K562 (cell line): ENCODE measurements around the gene RASGRP2. TPM values are rescaled to one million over a fixed set of nuclear protein-coding genes. Genes with fewer than 3 reads are reported as not detected.

Experiments used
- ATAC-seq: fragments of 200-7000 bp; cut with Tn5 transposase; 3 replicates; pipeline ENCODE4 v1.9.1; 2020; ENCODE audit warnings: moderate library complexity
- BruUV-seq: library from RNA; stranded (reverse); fragments of 400-500 nt; replicated peaks from 2 replicates; lab custom pipeline; 2021; lab: Mats Ljungman, UMichigan
- CTCF ChIA-PET: fragments of 300-600 bp; formaldehyde crosslinking; extraction: SDS; loops from one replicate; lab custom pipeline; 2021; ENCODE audit warnings: low intra/inter-chr PET ratio; lab: Yijun Ruan, JAX
- POLR2A ChIA-PET: fragments of 300-600, 350-650 bp; sonication (Branson Sonifier 250); formaldehyde crosslinking; extraction: SDS; loops from one replicate; lab custom pipeline; 2021; ENCODE audit warnings: antibody characterized with exemption, inconsistent platforms; lab: Yijun Ruan, JAX
- DNase-seq, 4 experiments: peaks; one replicate each; pipeline versions ENCODE4 v3.0.0 to v3.0.0-alpha.2; 2011 to 2018; ENCODE audit warnings: low spot score in 3 of 4, mixed read lengths in 3 of 4; ENCODE audit errors: extremely low read depth in 1 of 4
- FAIRE-seq: peaks from 2 replicates; lab custom pipeline; 2011; peaks lifted over from hg19 to GRCh38; lab: Jason Lieb, UNC
- H2AFZ ChIP-seq: 2 replicates; pipeline ENCODE4 v1.6.0; 2011; ENCODE audit warnings: low read depth, low read length, control low read depth, inconsistent platforms
- H3K27ac ChIP-seq: fragments of 200-600 bp; 3 replicates; pipeline ENCODE4 v1.8.0; 2011; ENCODE audit warnings: low read depth, mild to moderate bottlenecking, control low read depth, inconsistent platforms, low read length, moderate library complexity, mixed read lengths; ENCODE audit errors: extremely low read depth
- H3K27me3 ChIP-seq, 2 experiments: fragments of 300-600 bp in 1 of 2; 2 replicates in 1 of 2; 3 replicates in 1 of 2; pipeline versions ENCODE4 v1.6.0 to v1.8.0; 2011; ENCODE audit warnings: inconsistent platforms in 2 of 2, low read length in 2 of 2, mild to moderate bottlenecking in 1 of 2, mixed read lengths in 1 of 2, moderate library complexity in 1 of 2; ENCODE audit not compliant: control insufficient read depth in 2 of 2, insufficient read depth in 2 of 2
- H3K36me3 ChIP-seq: fragments of 300-600 bp; 3 replicates; pipeline ENCODE4 v1.8.0; 2011; ENCODE audit warnings: mild to moderate bottlenecking, low read length, inconsistent platforms; ENCODE audit not compliant: control insufficient read depth, insufficient read depth
- H3K4me1 ChIP-seq, 2 experiments: fragments of 200-600 bp in 1 of 2; replicated peaks in 1 of 2; 2 replicates in 1 of 2; 3 replicates in 1 of 2; pipeline versions ENCODE4 v1.5.1 to v1.8.0; 2011; ENCODE audit warnings: inconsistent platforms in 2 of 2, low read length in 2 of 2, mild to moderate bottlenecking in 1 of 2, mixed read lengths in 1 of 2, moderate library complexity in 1 of 2; ENCODE audit not compliant: control insufficient read depth in 2 of 2, insufficient read depth in 2 of 2
- H3K4me2 ChIP-seq: 2 replicates; pipeline ENCODE4 v1.6.1; 2011; ENCODE audit warnings: low read length, control low read depth, inconsistent platforms, mixed read lengths; ENCODE audit not compliant: insufficient read depth
- H3K4me3 ChIP-seq: fragments of 200-600 bp; sonication (generic), shearing (Covaris generic); 2 replicates; pipeline ENCODE4 v1.5.1; 2016; ENCODE audit warnings: control low read depth, inconsistent platforms
- H3K79me2 ChIP-seq: fragments of 200-600 bp; 3 replicates; pipeline ENCODE4 v1.8.0; 2011; ENCODE audit warnings: low read length, inconsistent platforms; ENCODE audit not compliant: control insufficient read depth, insufficient read depth
- H3K9ac ChIP-seq, 2 experiments: 2 replicates each; pipeline versions ENCODE4 v1.6.0 to v1.6.1; 2011; ENCODE audit warnings: low read depth in 2 of 2, low read length in 2 of 2, control low read depth in 1 of 2, inconsistent platforms in 1 of 2, mild to moderate bottlenecking in 1 of 2, mixed read lengths in 1 of 2; ENCODE audit not compliant: insufficient read depth in 1 of 2
- H3K9me1 ChIP-seq: one replicate; pipeline ENCODE4 v1.6.0; 2011; ENCODE audit warnings: inconsistent platforms, mild to moderate bottlenecking, low read length, moderate library complexity; ENCODE audit not compliant: control insufficient read depth, insufficient read depth
- H3K9me3 ChIP-seq: replicated peaks from 2 replicates; pipeline ENCODE4 v1.5.1; 2011; ENCODE audit warnings: low read depth, low read length, inconsistent platforms; ENCODE audit not compliant: control insufficient read depth, insufficient read depth
- H4K20me1 ChIP-seq: replicated peaks from 2 replicates; pipeline ENCODE4 v1.6.1; 2011; ENCODE audit warnings: low read length, inconsistent platforms, mixed read lengths; ENCODE audit not compliant: control insufficient read depth, insufficient read depth
- MXI1 ChIP-seq: IDR thresholded peaks from 2 replicates; pipeline ENCODE4 v1.6.1; 2011; ENCODE audit warnings: low read depth, mild to moderate bottlenecking, improper control_type of control experiment, low read length
- TRIM24 ChIP-seq, 2 experiments: fragments of 450-650 bp; IDR thresholded peaks; 2 replicates each; pipeline ENCODE4 v1.6.1; 2016
- WGBS: fragments of 100-300 bp; shearing (Covaris generic); methylation state at CpG from one replicate; pipeline ENCODE4 v1.1.6; 2016; ENCODE audit warnings: low coverage, mixed read lengths; ENCODE audit not compliant: insufficient coverage; ENCODE audit errors: missing lambda C conversion rate; 5-methylcytosine and 5-hydroxymethylcytosine counted together
- in situ Hi-C: fragments of 300-500 bp; cut with MboI; formaldehyde crosslinking; loops from 4 replicates; pipeline ENCODE4 v1.15.0; 2018; ENCODE audit warnings: inconsistent platforms, mixed read lengths
- intact Hi-C: fragments of 100-400 bp; cut with micrococcal nuclease; formaldehyde crosslinking; loops from 2 replicates; pipeline ENCODE4 v1.14.2; 2022
- polyA plus RNA-seq, 8 experiments: library from polyadenylated mRNA; depleted of rRNA in 4 of 8; stranded (reverse) in 5 of 8; unstranded in 3 of 8; fragments of >200 nt; fragmentation: Nextera tagmentation in 2 of 8; fragmentation: Illumina TruSeq in 1 of 8; extraction: Ambion mirVana in 2 of 8; extraction: Trizol in 1 of 8; gene quantifications; 2 replicates each; pipeline versions ENCODE4 v1.2.1 to v1.2.3, GENCODE V29; 2011 to 2014; ENCODE audit warnings: inconsistent platforms in 1 of 8, missing spikeins in 1 of 8
- total RNA-seq, 7 experiments: library from RNA; depleted of rRNA in 6 of 7; stranded (reverse); fragments of >200 nt in 6 of 7; fragmentation: Illumina TruSeq in 2 of 7; extraction: Trizol in 2 of 7; gene quantifications; 2 replicates each; pipeline versions ENCODE4 v1.2.1 to v1.2.3, GENCODE V29; 2011 to 2021; ENCODE audit warnings: low replicate concordance in 1 of 7

Gene RASGRP2
- total and polyA plus RNA-seq, 9 of the 15 experiments (the other 6 are each of a cell fraction or from before 2014, with no cell fraction given), result 0.87 to 22.7 (median 5.5) TPM

DNA sequence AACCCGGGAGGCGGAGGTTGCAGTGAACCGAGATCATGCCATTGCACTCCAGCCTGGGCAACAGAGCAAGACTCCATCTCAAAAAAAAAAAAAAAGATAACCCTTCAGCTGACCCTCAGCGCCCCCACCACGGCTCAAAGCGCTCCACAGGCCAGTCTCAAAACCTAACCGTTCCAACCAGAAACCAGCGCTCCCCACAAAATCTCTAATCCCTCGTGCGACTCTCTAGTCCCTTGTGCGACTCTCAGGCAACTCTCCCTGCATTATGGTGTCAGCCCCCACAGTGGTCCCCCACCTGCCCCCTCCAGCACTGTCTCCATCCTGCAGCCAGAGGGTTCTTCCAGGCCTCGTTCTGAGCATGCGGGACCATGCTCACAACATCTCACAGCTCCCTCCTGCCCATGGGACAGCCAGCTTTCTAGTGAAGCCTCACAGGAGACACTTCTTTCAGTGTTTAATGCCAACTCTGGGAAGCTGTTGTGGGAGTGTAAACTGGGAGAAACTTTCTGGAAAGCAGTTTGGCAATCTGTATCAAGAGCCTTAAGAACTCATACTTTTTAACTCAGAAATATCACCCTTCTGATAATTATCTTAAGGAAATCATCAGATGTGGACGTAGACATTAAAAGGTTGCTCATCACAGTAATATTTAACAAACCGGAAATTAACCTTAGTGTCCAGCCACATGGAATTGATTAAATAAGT is 4.2 kb upstream of the RASGRP2 start:
- in situ Hi-C loops, result no loop called here
- H3K4me3 ChIP-seq, result no peak overlapping the region
- no peaks in the 10 kb centered on the region for H3K79me2 ChIP-seq
- no TSS peak for BruUV-seq
- POLR2A ChIA-PET, result interaction anchor here (0.6 to 2.0 kb wide), 6 partner anchors 12 to 448 kb away, joined by 3 to 18 read pairs (median 4); partner anchors contain the start of gene PYGM
- FAIRE-seq, result no peak
- H3K27ac ChIP-seq, result no peak overlapping the region
- no peak for ATAC-seq
- H3K27me3 ChIP-seq, result no peaks in the 10 kb centered on the region
- H4K20me1 ChIP-seq, result no peaks in the 10 kb centered on the region
- H3K36me3 ChIP-seq, result no peaks in the 10 kb centered on the region
- no peaks in the 10 kb centered on the region for H3K9me3 ChIP-seq
- CTCF ChIA-PET, result no interaction called here
- no peak overlapping the region for H2AFZ ChIP-seq
- intact Hi-C loops, result no loop called here
- no peaks in the 10 kb centered on the region for H3K9me1 ChIP-seq
- DNase-seq, result no peak
- H3K4me1 ChIP-seq, result peaks cover 15 to 50% of the 10 kb centered on the region in 2 experiments; a peak in 4 of 5 replicates
- 64% methylated on average over 12 of the region's 15 CpGs for WGBS
- TF ChIP-seq TRIM24 (IDR thresholded peaks at IDR 0.05), result no peak
- TF ChIP-seq, all 486 proteins: peak for 0
- Histone ChIP-seq H3K4me2 (no peak overlapping the region), H3K9ac (no peak overlapping the region)

- POLR2A ChIA-PET, result interaction anchor here (0.6 to 2.0 kb wide), 5 partner anchors 14 to 150 kb away, joined by 3 to 18 read pairs (median 4); partner anchors contain the start of gene PYGM
- intact Hi-C loops, result no loop called here
Measured at GRCh38 chr11:64746486-64746885, 2.5 kb upstream of the RASGRP2 start.

More at GRCh38 chr11:64746486-64746885, 2.5 kb upstream of the RASGRP2 start:
- no TSS peak for BruUV-seq
- FAIRE-seq, result no peak
- 49% methylated on average over 9 of the region's 10 CpGs for WGBS
- Histone ChIP-seq H3K4me3 (no peak overlapping the region), H3K9me1 (no peaks in the 10 kb centered on the region), H3K27me3 (no peaks in the 10 kb centered on the region), H3K4me2 (no peak overlapping the region), H3K79me2 (no peaks in the 10 kb centered on the region), H3K36me3 (no peaks in the 10 kb centered on the region), H2AFZ (peak overlapping the region; percentile 39; the same call in 1 of the 2 replicates), H3K9ac (0 out of 4 replicates have a peak overlapping the region, but pooled peaks of 1 of the 2 experiments have one; percentile 4), H3K27ac (no peak overlapping the region), H4K20me1 (no peaks in the 10 kb centered on the region; the same call in 1 of the 2 replicates), H3K4me1 (peaks cover 12 to 56% of the 10 kb centered on the region in 2 experiments; a peak in 3 of 5 replicates), H3K9me3 (no peaks in the 10 kb centered on the region)
- TF ChIP-seq MXI1, result no peak
- no peak for ATAC-seq
- CTCF ChIA-PET, result no interaction called here
- DNase-seq, result no peak
- in situ Hi-C loops, result no loop called here
